NCI-H82 treated with DMSO at 0.1 percent for 48 hours (cell line): ENCODE results near the gene C4BPB.
"Not testable (repeated sequence)": the region's sequence is repeated elsewhere in the genome, so short reads cannot be mapped to it uniquely, and the experiment has no call there.

ENCODE experiments used
- DNase-seq: peaks from one replicate; lab custom pipeline; 2025; ENCODE audit not compliant: unreplicated experiment; lab: John Stamatoyannopoulos, UW

The C4BPB gene

GRCh38 chr1:207088701-207089626, at the start of gene C4BPB:
C4BPB (plus strand) TSS chr1:207088860; CDS start chr1:207089532, 672 bp downstream.
- DNase-seq = no peak

- DNase-seq = no peak
These were observed 49.1 kb upstream of the C4BPB start for GRCh38 chr1:207039380-207040180.

GRCh38 chr1:207040181-207040533, 48.5 kb upstream of the C4BPB start:
- DNase-seq = no peak

GRCh38 chr1:207041397-207041796, 47.3 kb upstream of the C4BPB start:
- DNase-seq = not testable (repeated sequence)

DNA sequence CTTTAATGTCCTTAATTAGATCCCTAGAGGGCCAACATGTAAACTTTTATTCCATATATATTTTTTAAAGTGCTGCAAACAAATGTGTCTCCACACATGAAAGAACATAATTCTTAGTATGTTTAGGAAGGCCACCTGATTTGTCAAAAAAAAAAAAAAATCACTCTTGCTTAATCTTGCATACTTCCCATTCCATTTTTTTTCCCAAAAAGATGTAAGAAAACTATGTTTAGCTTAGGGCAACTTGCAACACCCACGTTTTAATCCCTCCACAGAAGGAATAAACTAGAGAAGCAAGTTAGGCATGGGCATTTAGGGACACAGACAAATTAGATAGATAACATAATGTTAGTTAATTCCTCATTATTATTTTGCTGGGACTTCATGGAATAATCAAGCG, 43.2 kb upstream of the C4BPB start:
- DNase-seq = no peak

GRCh38 chr1:207047505-207047904, 41.2 kb upstream of the C4BPB start:
- DNase-seq = no peak

- DNase-seq = no peak
These were observed 40.6 kb upstream of the C4BPB start for GRCh38 chr1:207048041-207048440.

DNA sequence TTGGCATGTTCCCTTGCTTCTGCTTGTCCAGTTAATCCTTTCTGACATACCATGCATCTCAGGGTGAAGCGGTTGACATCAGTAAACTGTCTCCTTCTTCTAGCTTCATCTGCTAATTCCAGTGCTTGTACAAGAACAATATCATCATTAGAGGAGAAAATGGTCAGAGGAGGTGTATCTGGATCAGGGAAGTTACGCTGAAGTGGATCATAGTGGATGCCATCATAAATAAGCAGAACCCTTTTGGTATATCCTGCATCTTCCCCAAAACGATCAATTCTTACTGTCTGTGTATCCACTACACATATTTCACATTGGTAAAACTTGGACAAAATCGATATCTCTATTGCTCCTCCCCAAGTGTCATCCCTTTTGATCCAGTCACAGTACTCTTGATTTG, 39.6 kb upstream of the C4BPB start:
- DNase-seq = no peak

- DNase-seq = no peak
These were observed 39.1 kb upstream of the C4BPB start for GRCh38 chr1:207049514-207049913.

GRCh38 chr1:207049974-207050391, 38.7 kb upstream of the C4BPB start:
- peak; percentile 33 for DNase-seq

DNA sequence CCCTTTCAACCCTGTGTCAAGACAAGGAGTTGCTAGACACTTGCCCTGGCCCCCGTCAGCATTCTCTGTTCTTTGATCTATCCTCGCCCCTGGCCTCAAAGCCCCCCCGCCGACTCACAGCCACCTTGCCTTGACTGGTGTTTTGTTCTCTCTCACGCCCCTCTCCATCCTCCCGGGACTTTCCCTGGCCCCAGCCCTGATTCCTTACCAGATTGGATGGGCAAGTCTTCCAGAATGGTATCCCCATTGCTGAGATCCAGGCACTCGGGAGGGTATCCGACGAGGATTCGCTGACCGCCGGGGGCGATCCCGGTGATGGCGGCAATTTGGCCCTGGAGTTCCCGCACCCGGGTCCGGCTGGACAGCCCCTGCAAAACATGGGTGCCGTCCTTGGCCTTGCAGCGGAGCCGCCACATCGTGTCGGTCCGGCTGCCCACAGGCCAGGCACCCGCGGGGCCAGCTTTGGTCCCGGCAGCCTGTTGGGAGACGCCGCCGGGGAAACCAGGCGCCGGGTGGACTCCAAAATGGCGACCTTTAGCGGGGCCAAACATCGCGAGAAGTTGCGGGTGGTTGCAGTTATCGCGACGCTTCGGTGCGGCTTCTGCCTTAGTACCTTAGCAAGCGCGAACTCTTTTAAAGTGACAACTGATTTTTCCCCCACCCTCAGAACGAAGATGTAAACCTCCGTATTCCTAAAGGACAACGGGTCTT, 38.0 kb upstream of the C4BPB start:
- DNase-seq = peak; percentile 55

GRCh38 chr1:207051191-207051943, 37.3 kb upstream of the C4BPB start, which contains the start of gene YOD1:
YOD1 (minus strand) TSS chr1:207051208; CDS start chr1:207051030, 178 bp downstream.
- no peak for DNase-seq

DNA sequence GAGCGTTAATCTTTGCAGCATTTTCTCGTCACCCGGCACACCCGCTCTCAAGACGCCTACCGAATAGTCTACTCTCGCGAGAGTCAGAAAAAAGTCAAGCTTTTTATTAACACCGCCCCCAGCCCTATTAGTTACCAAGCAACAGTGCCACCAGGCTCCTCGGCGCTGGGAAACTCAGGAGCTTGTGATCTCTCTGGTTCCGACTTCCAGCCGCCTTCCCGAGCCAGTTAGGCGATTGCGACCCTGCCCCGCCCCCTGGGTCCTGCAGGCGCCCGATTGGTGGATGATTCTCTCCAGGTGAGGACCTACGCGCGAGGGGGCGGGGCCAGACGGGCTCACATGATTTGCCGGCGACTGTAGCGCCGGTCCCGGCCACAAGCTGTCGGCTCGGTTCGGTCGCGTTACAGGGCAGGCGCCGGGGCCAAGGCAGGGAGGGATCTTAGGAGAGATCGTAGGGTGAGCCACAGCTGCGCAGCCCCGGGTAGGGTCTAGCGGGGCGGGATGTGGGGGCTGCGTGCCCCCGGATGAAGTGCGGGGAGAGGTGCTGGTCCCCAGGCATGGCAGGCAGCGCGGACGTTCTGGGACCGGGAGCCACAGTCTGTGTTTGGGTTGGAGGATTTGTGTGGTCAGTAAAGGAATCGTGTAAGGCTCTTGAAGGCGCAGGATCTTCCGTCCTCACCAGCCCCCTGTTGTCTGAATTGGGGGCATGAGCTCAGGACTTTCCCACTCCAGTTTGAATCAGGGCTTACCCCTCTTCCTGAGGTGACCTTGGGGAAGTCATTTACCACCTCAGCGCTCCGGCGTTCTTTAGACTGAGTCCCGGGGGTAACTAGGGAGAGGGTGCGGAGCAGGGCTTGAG, 35.5 kb upstream of the C4BPB start, which contains the start of gene PFKFB2:
Gene PFKFB2, plus strand, starts transcription at position 365 of the 859 bp plus-strand sequence. CDS start 1,443 bp downstream, outside the sequence.
- peak; percentile 94 for DNase-seq

- DNase-seq = no peak
These were observed 34.2 kb upstream of the C4BPB start for GRCh38 chr1:207054491-207054890.

DNA sequence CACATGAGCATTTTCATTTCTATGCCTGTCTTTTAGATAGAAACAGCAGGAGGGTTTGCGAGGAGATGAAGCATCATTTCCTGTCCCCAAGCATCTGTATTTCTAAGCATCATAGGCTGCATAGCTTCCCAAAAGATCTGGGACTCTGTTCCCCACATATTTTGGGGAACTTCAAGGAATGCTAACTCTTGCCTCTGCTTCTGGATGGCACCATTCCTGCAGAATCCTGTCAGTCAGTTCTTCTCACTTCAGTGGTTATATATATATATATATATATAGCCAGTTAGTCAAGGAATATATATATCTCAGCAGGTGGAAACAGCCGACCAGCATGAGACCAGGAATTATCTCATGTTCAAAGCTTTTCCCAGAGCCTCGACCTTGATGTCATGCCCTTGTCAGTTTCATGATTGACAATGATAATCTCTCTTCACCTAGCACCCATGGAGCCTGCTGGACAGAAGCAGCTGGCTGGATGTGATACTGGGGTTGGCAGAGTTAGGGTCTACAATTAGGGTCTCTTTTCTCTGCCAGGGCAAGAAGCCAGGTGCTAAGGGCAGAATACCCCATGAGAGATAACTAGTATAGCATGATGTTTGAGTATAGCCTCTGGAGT, 33.2 kb upstream of the C4BPB start:
- DNase-seq = no peak

GRCh38 chr1:207056673-207057072, 32.0 kb upstream of the C4BPB start:
- no peak for DNase-seq

GRCh38 chr1:207058252-207058651, 30.4 kb upstream of the C4BPB start:
- no peak for DNase-seq

DNA sequence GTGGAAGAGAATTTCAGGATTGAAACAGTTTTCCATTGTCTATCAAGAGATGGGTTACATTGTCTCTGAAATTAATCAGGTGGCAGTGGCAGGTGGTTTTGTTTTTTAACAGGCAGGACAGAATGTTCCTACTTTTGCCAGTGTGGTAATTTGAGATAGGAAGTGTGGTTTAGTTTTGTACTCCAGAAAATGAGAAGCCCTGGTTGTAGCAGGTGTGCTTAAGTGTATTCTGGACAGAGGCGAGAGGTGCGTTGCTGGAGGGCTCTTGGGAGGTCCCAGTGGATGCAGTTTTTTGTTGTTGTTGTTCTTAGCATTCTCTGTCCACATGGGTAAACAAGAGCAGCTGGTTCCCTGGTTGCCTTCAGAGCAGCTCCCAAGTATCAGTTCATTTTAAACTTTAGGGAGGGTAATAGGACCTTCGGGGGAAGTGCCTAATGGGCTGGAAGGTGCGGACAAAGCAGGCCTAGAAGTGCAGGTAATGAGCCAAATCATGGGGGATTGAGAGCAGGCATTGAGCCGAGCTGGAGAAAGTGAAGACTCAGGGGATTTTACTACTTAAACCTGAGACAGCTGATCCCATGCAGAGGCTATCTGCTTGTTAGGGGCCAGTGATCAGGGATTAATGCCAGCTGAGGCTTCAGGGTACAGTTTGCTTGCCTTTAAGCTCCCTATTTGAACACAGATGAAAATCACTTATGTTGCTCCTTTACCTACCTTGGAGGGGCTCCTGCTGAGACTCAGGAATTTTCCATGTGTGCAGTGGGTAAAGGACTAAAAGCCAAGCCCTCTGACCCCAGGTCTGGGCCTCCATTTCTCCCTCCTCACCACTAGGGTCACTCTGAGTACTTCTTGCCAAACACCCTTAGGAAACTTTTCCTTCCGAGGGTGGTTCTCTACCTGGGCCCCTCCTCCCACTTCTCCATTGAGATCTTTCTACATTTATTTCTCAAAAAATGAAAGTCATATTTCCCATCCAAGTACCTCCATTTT, 29.5 kb upstream of the C4BPB start:
- peak; percentile 38 for DNase-seq
